IPS-18c (cell line): ENCODE measurements around the gene ABI1.

Experiments
- H3K4me3 ChIP-seq: 2 replicates; pipeline ENCODE4 v1.7.0; 2013; ENCODE audit warnings: low read depth, mild to moderate bottlenecking, low read length, moderate library complexity; ENCODE audit not compliant: insufficient read depth
- H3K9me3 ChIP-seq: one replicate; pipeline ENCODE4 v1.6.1; 2013; ENCODE audit warnings: mild to moderate bottlenecking, low read length, moderate library complexity; ENCODE audit not compliant: control insufficient read depth, insufficient read depth

The ABI1 gene

GRCh38 chr10:26714415-26715136, 146.2 kb downstream of the ABI1 start:
- Histone ChIP-seq H3K9me3 (no peaks in the 10 kb centered on the region), H3K4me3 (no peak overlapping the region)

DNA sequence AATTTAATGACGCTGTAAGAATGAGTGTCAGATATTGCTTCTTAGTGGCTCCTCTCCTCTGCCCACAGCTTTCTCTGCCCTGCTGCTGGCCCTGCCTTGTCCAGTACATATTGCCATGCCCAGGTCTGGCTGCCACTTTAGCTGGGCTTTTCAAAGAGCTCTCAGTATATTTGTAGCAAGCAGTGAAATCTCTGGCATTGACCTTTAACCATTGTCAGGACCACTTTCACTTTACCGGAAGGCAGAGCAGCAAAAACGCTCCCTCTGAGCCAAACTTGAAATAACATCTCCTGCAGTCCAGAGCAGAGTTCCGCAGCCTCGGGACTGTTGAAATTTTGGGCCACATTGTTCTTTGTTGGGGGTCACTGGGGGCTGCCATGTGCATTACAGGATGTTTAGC, 149.4 kb downstream of the ABI1 start:
- Histone ChIP-seq H3K9me3 (no peaks in the 10 kb centered on the region), H3K4me3 (no peak overlapping the region)

- H3K9me3 ChIP-seq = no peaks in the 10 kb centered on the region
These were observed 153.8 kb downstream of the ABI1 start for GRCh38 chr10:26706936-26707335.

DNA sequence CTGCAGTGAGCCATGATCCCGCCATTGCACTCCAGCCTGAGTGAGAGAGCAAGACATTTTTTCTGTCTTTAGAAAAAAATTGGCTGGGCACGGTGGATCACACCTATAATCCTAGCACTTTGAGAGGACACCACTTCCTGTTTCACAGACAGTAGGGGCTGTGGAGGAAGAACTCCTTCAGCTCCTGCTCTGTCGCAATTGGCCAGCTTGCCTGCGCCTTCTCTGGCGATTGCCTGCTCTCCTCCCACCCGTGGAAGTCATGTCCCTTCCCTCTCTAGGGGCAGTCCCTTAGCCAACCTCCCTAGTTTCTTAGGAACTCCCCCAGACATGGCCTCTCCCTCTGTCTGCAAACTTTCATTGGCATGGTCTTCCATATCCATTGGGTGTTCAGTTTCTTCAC, 154.6 kb downstream of the ABI1 start:
- Histone ChIP-seq H3K9me3 (no peaks in the 10 kb centered on the region), H3K4me3 (no peak overlapping the region)

More at GRCh38 chr10:26706936-26707335, 153.8 kb downstream of the ABI1 start:
- H3K4me3 ChIP-seq = no peak overlapping the region

- H3K4me3 ChIP-seq = no peak overlapping the region
- no peaks in the 10 kb centered on the region for H3K9me3 ChIP-seq
These were observed 156.8 kb downstream of the ABI1 start for GRCh38 chr10:26703974-26704373.

- Histone ChIP-seq H3K9me3 (no peaks in the 10 kb centered on the region), H3K4me3 (no peak overlapping the region)
These were observed 157.7 kb downstream of the ABI1 start for GRCh38 chr10:26703096-26703495.

DNA sequence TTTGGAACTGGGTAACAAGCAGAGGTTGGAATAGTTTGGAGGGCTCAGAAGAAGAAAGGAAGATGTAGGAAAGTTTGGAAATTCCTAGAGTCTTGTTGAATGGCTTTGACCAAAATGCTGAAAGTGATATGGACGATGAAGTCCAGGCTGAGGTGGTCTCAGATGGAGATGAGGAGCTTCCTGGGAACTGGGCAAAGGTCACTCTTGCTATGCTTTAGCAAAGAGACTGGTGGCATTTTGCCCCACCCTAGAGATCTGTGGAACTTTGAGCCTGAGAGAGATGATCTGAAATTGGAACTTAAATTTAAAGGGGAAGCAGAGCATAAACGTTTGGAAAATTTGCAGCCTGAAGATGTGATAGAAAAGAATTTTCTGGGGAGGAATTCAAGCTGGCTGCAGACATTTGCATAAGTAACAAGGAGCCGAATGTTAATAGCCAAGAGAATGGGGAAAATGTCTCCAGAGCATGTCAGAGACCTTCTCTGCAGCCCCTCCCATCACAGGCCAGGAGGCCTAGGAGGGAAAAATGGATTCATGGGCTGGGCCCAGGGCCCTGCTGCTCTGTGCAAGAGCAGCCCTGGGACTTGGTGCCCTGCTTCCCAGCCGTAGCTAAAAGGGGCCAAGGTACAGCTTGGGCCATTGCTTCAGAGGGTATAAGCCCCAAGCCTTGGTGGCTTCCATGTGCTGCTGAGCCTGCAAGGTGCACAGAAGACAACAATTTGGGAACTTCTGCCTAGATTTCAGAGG, 159.7 kb downstream of the ABI1 start:
- no peaks in the 10 kb centered on the region for H3K9me3 ChIP-seq
- H3K4me3 ChIP-seq = no peak overlapping the region

DNA sequence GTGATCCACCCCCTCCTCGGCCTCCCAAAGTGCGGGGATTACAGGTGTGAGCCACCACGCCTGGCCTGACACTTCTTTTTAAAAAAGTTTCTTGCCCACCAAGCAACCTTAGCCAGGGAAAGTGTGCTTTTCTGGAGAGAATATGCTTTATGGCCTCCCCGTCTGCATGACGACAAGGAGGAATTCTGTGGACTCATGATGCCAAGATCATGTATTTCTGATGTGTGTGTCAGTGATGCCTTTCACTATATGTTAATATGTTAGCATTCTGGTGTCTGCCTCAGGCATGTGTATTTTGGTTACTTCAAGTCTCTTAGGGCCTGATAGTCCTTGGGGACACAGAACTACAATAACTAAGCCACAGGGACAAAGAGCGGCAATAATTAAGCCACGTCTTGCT, 161.1 kb downstream of the ABI1 start:
- no peak overlapping the region for H3K4me3 ChIP-seq
- H3K9me3 ChIP-seq = no peaks in the 10 kb centered on the region

DNA sequence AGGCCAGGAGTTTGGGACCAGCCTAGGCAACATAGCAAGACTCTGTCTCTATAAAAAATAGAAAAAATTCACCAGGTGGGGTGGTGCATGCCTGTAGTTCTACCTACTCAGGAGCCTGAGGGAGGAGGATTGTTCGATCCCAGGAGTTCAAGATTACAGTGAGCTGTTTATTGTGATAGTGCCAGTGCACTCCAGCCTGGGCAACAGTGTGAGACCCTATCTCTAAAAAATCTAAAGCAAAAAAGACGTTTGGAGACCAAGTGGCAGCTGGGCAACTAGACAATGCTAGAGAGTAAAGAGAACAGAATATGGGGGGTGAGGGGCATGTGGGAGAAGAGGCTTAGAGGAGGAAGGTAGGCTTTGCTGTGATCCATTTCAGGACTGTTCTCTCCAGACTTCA, 161.8 kb downstream of the ABI1 start:
- H3K4me3 ChIP-seq = peak overlapping the region; percentile 93
- no peaks in the 10 kb centered on the region for H3K9me3 ChIP-seq

- Histone ChIP-seq H3K4me3 (peak overlapping the region; percentile 93), H3K9me3 (no peaks in the 10 kb centered on the region)
These were observed 162.7 kb downstream of the ABI1 start for GRCh38 chr10:26697922-26698608.

DNA sequence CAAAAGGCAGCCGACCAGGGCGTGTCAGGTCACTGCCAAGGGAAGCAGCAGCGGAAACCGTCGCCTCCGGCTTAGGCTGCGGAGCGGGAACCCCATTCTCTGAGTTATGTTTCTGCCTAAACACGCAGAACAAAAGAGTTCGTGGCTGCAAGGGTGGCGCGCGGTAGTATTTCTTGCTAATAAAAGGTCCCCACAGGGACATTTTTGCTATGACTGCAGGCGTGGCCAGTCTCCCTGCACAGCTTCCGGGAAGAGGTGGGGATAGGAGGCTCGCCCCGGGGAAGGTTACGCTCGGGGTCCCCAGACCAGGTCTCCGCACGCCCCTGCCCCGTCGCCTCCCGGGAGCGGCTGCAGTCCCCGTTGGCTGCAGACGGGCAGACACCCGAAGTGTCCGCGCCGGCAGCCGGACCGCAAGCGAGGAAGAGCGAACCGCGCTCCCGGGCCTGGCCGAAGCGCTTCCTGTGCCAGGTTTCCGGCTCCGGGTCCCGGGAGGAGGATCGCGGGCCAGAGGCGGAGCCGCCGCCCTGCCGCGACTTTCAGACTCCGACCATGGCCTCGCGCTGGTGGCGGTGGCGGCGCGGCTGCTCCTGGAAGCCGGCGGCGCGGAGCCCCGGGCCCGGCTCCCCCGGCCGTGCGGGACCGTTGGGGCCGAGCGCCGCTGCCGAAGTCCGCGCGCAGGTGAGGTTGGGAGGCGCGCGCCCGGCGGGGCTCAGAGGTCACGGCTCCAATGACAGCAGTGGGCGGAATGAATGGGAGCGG, 163.4 kb downstream of the ABI1 start, which contains the start of gene PDSS1:
Gene PDSS1 (plus strand): TSS at position 539 of the 759 bp plus-strand sequence. CDS start 11 bp downstream, at position 550.
- no peaks in the 10 kb centered on the region for H3K9me3 ChIP-seq
- H3K4me3 ChIP-seq = peak within 1 kb of the TSS; percentile 93

GRCh38 chr10:26696786-26697162, 164.0 kb downstream of the ABI1 start:
- no peaks in the 10 kb centered on the region for H3K9me3 ChIP-seq
- H3K4me3 ChIP-seq = peak overlapping the region; percentile 93
